ENCODE measurements around the gene CCDC88C. TPM values are rescaled to one million over a fixed set of nuclear protein-coding genes. Genes with fewer than 3 reads are reported as not detected.
"Not testable (repeated sequence)": the region's sequence is repeated elsewhere in the genome, so short reads cannot be mapped to it uniquely, and the experiment has no call there.

CCDC88C gene
- polyA plus RNA-seq, 1 donor (not counting 4 experiments of a cell fraction or from before 2014, with no cell fraction given), result 2.4 TPM

GRCh38 chr14:91439345-91439744 is 21.7 kb upstream of the CCDC88C start:
- DNase-seq (ENCODE audit: low read depth, low spot score) (no peak), FAIRE-seq (no peak)
- no peak overlapping the region for H3K9ac ChIP-seq (ENCODE audit: control insufficient read depth, extremely low read depth, insufficient read depth, low read length)
- no peak overlapping the region for H3K4me2 ChIP-seq (ENCODE audit: control insufficient read depth, extremely low read depth, insufficient read depth, low read depth, low read length)
- H3K9me3 ChIP-seq (ENCODE audit: control insufficient read depth, low read depth, low read length), result peaks cover 2% of the 10 kb centered on the region
- no peaks in the 10 kb centered on the region for H3K27me3 ChIP-seq (ENCODE audit: control insufficient read depth, extremely low read depth, insufficient read depth, low read length)
- dilution Hi-C loops (cut with MboI; ENCODE audit: extremely low pct_ligation_motif_present, low sequenced_read_pairs), result no loop called here
- H3K9me1 ChIP-seq (ENCODE audit: control insufficient read depth, extremely low read depth, insufficient read depth, low read length), result no peaks in the 10 kb centered on the region
- H3K79me2 ChIP-seq (ENCODE audit: control insufficient read depth, insufficient read depth, low read length), result no peaks in the 10 kb centered on the region
- no peak overlapping the region for H2AFZ ChIP-seq (ENCODE audit: control insufficient read depth, low read length)
- H3K4me1 ChIP-seq (ENCODE audit: control insufficient read depth, extremely low read depth, insufficient read depth, low read length), result no peaks in the 10 kb centered on the region
- H4K20me1 ChIP-seq (ENCODE audit: control insufficient read depth, extremely low read depth, insufficient read depth, low read length), result no peaks in the 10 kb centered on the region
- H3K36me3 ChIP-seq (ENCODE audit: control insufficient read depth in 2 of 2, extremely low read depth in 1 of 2, insufficient read depth in 2 of 2, low read length in 2 of 2), result no peaks in the 10 kb centered on the region
- TF ChIP-seq CTCF (optimal IDR thresholded peaks at IDR 0.05 in 1 of 3, IDR thresholded peaks at IDR 0.05 in 1 of 3, conservative IDR thresholded peaks at IDR 0.05 in 1 of 3; ENCODE audit: extremely low read depth in 1 of 3, insufficient read depth in 2 of 3, low read length in 3 of 3), result peak in 1 of 3 experiments; percentile 6
- TF ChIP-seq EZH2 (IDR thresholded peaks at IDR 0.05; ENCODE audit: low read length), result no peak
- H3K27ac ChIP-seq (ENCODE audit: control insufficient read depth, insufficient read depth, low read length), result no peak overlapping the region
- H3K4me3 ChIP-seq (ENCODE audit: control insufficient read depth in 2 of 3, extremely low read depth in 1 of 3, insufficient read depth in 2 of 3, low read depth in 1 of 3, low read length in 3 of 3), result no peak overlapping the region

GRCh38 chr14:91438845-91439244 is 21.2 kb upstream of the CCDC88C start:
- DNase-seq (ENCODE audit: low read depth, low spot score) (no peak), FAIRE-seq (no peak)
- Histone ChIP-seq H3K4me1 (ENCODE audit: control insufficient read depth, extremely low read depth, insufficient read depth, low read length) (no peaks in the 10 kb centered on the region), H3K27me3 (ENCODE audit: control insufficient read depth, extremely low read depth, insufficient read depth, low read length) (no peaks in the 10 kb centered on the region), H3K9me3 (ENCODE audit: control insufficient read depth, low read depth, low read length) (peaks cover 2% of the 10 kb centered on the region), H3K9ac (ENCODE audit: control insufficient read depth, extremely low read depth, insufficient read depth, low read length) (no peak overlapping the region), H3K79me2 (ENCODE audit: control insufficient read depth, insufficient read depth, low read length) (no peaks in the 10 kb centered on the region), H4K20me1 (ENCODE audit: control insufficient read depth, extremely low read depth, insufficient read depth, low read length) (no peaks in the 10 kb centered on the region), H3K4me3 (ENCODE audit: control insufficient read depth in 2 of 3, extremely low read depth in 1 of 3, insufficient read depth in 2 of 3, low read depth in 1 of 3, low read length in 3 of 3) (no peak overlapping the region), H3K4me2 (ENCODE audit: control insufficient read depth, extremely low read depth, insufficient read depth, low read depth, low read length) (no peak overlapping the region), H3K27ac (ENCODE audit: control insufficient read depth, insufficient read depth, low read length) (no peak overlapping the region), H3K9me1 (ENCODE audit: control insufficient read depth, extremely low read depth, insufficient read depth, low read length) (no peaks in the 10 kb centered on the region), H3K36me3 (ENCODE audit: control insufficient read depth in 2 of 2, extremely low read depth in 1 of 2, insufficient read depth in 2 of 2, low read length in 2 of 2) (no peaks in the 10 kb centered on the region), H2AFZ (ENCODE audit: control insufficient read depth, low read length) (no peak overlapping the region)
- dilution Hi-C loops (cut with MboI; ENCODE audit: extremely low pct_ligation_motif_present, low sequenced_read_pairs), result no loop called here
- TF ChIP-seq EZH2 (IDR thresholded peaks at IDR 0.05; ENCODE audit: low read length) (no peak), CTCF (optimal IDR thresholded peaks at IDR 0.05 in 1 of 3, IDR thresholded peaks at IDR 0.05 in 1 of 3, conservative IDR thresholded peaks at IDR 0.05 in 1 of 3; ENCODE audit: extremely low read depth in 1 of 3, insufficient read depth in 2 of 3, low read length in 3 of 3) (no peak)

- dilution Hi-C loops (cut with MboI; ENCODE audit: extremely low pct_ligation_motif_present, low sequenced_read_pairs); H3K4me1 ChIP-seq (ENCODE audit: control insufficient read depth, extremely low read depth, insufficient read depth, low read length); H2AFZ ChIP-seq (ENCODE audit: control insufficient read depth, low read length); H3K27me3 ChIP-seq (ENCODE audit: control insufficient read depth, extremely low read depth, insufficient read depth, low read length); H3K9me3 ChIP-seq (ENCODE audit: control insufficient read depth, low read depth, low read length); H3K36me3 ChIP-seq (ENCODE audit: control insufficient read depth in 2 of 2, extremely low read depth in 1 of 2, insufficient read depth in 2 of 2, low read length in 2 of 2); H3K79me2 ChIP-seq (ENCODE audit: control insufficient read depth, insufficient read depth, low read length); H4K20me1 ChIP-seq (ENCODE audit: control insufficient read depth, extremely low read depth, insufficient read depth, low read length); H3K4me2 ChIP-seq (ENCODE audit: control insufficient read depth, extremely low read depth, insufficient read depth, low read depth, low read length); H3K4me3 ChIP-seq (ENCODE audit: control insufficient read depth in 2 of 3, extremely low read depth in 1 of 3, insufficient read depth in 2 of 3, low read depth in 1 of 3, low read length in 3 of 3); H3K9me1 ChIP-seq (ENCODE audit: control insufficient read depth, extremely low read depth, insufficient read depth, low read length); DNase-seq (ENCODE audit: low read depth, low spot score); H3K27ac ChIP-seq (ENCODE audit: control insufficient read depth, insufficient read depth, low read length); FAIRE-seq; H3K9ac ChIP-seq (ENCODE audit: control insufficient read depth, extremely low read depth, insufficient read depth, low read length): not testable (repeated sequence)
Measured at GRCh38 chr14:91436266-91436665, 18.6 kb upstream of the CCDC88C start.

Data from keratinocyte (primary cell).